ENCODE results near the gene NACAD.

- TF ChIP-seq, protein P1, sequence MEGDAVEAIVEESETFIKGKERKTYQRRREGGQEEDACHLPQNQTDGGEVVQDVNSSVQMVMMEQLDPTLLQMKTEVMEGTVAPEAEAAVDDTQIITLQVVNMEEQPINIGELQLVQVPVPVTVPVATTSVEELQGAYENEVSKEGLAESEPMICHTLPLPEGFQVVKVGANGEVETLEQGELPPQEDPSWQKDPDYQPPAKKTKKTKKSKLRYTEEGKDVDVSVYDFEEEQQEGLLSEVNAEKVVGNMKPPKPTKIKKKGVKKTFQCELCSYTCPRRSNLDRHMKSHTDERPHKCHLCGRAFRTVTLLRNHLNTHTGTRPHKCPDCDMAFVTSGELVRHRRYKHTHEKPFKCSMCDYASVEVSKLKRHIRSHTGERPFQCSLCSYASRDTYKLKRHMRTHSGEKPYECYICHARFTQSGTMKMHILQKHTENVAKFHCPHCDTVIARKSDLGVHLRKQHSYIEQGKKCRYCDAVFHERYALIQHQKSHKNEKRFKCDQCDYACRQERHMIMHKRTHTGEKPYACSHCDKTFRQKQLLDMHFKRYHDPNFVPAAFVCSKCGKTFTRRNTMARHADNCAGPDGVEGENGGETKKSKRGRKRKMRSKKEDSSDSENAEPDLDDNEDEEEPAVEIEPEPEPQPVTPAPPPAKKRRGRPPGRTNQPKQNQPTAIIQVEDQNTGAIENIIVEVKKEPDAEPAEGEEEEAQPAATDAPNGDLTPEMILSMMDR (IDR thresholded peaks at IDR 0.05), result no peak
- no peak for TF ChIP-seq POLR2A (IDR thresholded peaks at IDR 0.05)
These were observed 12.2 kb upstream of the NACAD start for GRCh38 chr7:45100761-45101480.
